A673 (cell line): ENCODE data around the gene PFN3. TPM values are rescaled to one million over a fixed set of nuclear protein-coding genes. Genes with fewer than 3 reads are reported as not detected.

Experiments used
- BruUV-seq: library from RNA; stranded (reverse); fragments of 400-500 nt; replicated peaks from 2 replicates; lab custom pipeline; 2021; lab: Mats Ljungman, UMichigan
- CTCF ChIA-PET: fragments of 300-600 bp; sonication (Branson Sonifier 250); formaldehyde crosslinking; loops from one replicate; lab custom pipeline; 2022; ENCODE audit warnings: antibody characterized with exemption; lab: Charles Lee
- POLR2A ChIA-PET: fragments of 300-600 bp; sonication (Branson Sonifier 250); formaldehyde crosslinking; loops from one replicate; lab custom pipeline; 2022; ENCODE audit warnings: antibody characterized with exemption; ENCODE audit not compliant: low non-redundant PET; lab: Charles Lee
- DNase-seq: peaks from one replicate; pipeline ENCODE4 v3.0.0-alpha.2; 2015; ENCODE audit warnings: low spot score
- H3K27ac ChIP-seq: fragments of 200-600 bp; sonication (generic); 2 replicates; pipeline ENCODE4 v1.5.1; 2016; ENCODE audit warnings: mixed run types, low read depth, mild to moderate bottlenecking, mixed read lengths, antibody characterized with exemption, low read length; ENCODE audit not compliant: poor library complexity, severe bottlenecking
- H3K27me3 ChIP-seq: fragments of 200-600 bp; sonication (generic); replicated peaks from 2 replicates; pipeline ENCODE4 v1.6.1; 2017; ENCODE audit warnings: mixed run types, low read depth, mild to moderate bottlenecking, mixed read lengths, antibody characterized with exemption, low read length; ENCODE audit not compliant: insufficient read depth, poor library complexity
- H3K36me3 ChIP-seq: fragments of 200-600 bp; sonication (generic); 2 replicates; pipeline ENCODE4 v1.6.1; 2016; ENCODE audit warnings: mixed run types, mild to moderate bottlenecking, mixed read lengths, antibody characterized with exemption, low read length; ENCODE audit not compliant: insufficient read depth, poor library complexity, severe bottlenecking
- H3K4me1 ChIP-seq: fragments of 200-600 bp; sonication (generic); 2 replicates; pipeline ENCODE4 v1.6.1; 2017; ENCODE audit warnings: mixed run types, mild to moderate bottlenecking, mixed read lengths, antibody characterized with exemption, low read length; ENCODE audit not compliant: insufficient read depth, poor library complexity, severe bottlenecking
- H3K4me3 ChIP-seq: fragments of 200-600 bp; sonication (generic); 2 replicates; pipeline ENCODE4 v1.5.1; 2016; ENCODE audit warnings: low read depth, mixed run types, mild to moderate bottlenecking, mixed read lengths, low read length; ENCODE audit not compliant: poor library complexity, severe bottlenecking
- H3K9me3 ChIP-seq: fragments of 200-600 bp; sonication (generic); 2 replicates; pipeline ENCODE4 v1.6.1; 2016; ENCODE audit warnings: mixed run types, low read depth, mild to moderate bottlenecking, mixed read lengths, antibody characterized with exemption, low read length; ENCODE audit not compliant: poor library complexity, severe bottlenecking
- CTCF ChIP-seq: fragments of 300-800, 200-600 bp; sonication (generic); conservative IDR thresholded peaks from 2 replicates; pipeline ENCODE4 v1.5.1; 2017; ENCODE audit warnings: low read depth, mild to moderate bottlenecking, antibody characterized with exemption, low read length, moderate library complexity, mixed read lengths
- EZH2 ChIP-seq: fragments of 200-600 bp; sonication (generic); IDR thresholded peaks from 2 replicates; pipeline ENCODE4 v1.6.1; 2017; ENCODE audit warnings: borderline replicate concordance, low read depth, mild to moderate bottlenecking, mixed read lengths, antibody characterized with exemption, low read length; ENCODE audit not compliant: poor library complexity, severe bottlenecking
- intact Hi-C: fragments of 100-400 bp; cut with micrococcal nuclease; formaldehyde crosslinking; loops from one replicate; pipeline ENCODE4 v1.10.0; 2022; ENCODE audit not compliant: unreplicated experiment
- total RNA-seq: library from RNA; stranded (reverse); gene quantifications from 2 replicates; pipeline ENCODE4 v1.2.3, GENCODE V29; 2021

Gene PFN3
- total RNA-seq, 1 experiment from 2014 or later, result not detected

DNA sequence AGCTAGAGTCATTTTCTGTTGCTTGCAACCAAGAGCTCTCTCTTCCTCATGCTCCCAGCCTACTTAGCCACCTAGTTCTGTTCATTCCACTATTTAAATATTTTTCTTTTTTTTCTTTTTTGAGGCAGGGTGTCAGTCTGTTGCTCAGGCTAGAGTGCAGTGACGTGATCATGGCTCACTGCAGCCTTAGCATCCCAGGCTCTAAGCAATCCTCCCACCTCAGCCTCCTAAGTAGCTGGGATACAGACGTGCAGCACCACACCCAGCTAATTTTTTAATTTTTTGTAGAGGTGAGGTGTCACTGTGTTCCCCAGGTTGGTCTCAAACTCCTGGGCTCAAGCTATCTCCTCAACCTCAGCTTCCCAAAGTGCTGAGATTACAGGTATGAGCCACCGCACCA, 14.0 kb upstream of the PFN3 start:
- Histone ChIP-seq H3K27me3 (no peaks in the 10 kb centered on the region), H3K27ac (no peak overlapping the region), H3K36me3 (no peaks in the 10 kb centered on the region), H3K4me3 (no peak overlapping the region), H3K4me1 (no peaks in the 10 kb centered on the region), H3K9me3 (no peaks in the 10 kb centered on the region)
- CTCF ChIA-PET, result interaction anchor here (0.6 kb wide), 1 partner anchor 183 kb away, joined by 3 read pairs; no protein-coding TSS in a partner anchor
- TF ChIP-seq EZH2 (no peak), CTCF (no peak)
- no peak for DNase-seq
- BruUV-seq, result no TSS peak
- POLR2A ChIA-PET, result no interaction called here
- intact Hi-C loops, result no loop called here

- Histone ChIP-seq H3K27me3 (no peaks in the 10 kb centered on the region), H3K36me3 (no peaks in the 10 kb centered on the region), H3K27ac (no peak overlapping the region), H3K4me1 (no peaks in the 10 kb centered on the region), H3K9me3 (no peaks in the 10 kb centered on the region), H3K4me3 (no peak overlapping the region)
- no TSS peak for BruUV-seq
- intact Hi-C loops, result no loop called here
- DNase-seq, result no peak
- no peak for TF ChIP-seq EZH2
- no peak for TF ChIP-seq CTCF
- ChIA-PET POLR2A (no interaction called here), CTCF (no interaction called here)
Measured at GRCh38 chr5:177412603-177413233, 12.3 kb upstream of the PFN3 start.

- DNase-seq, result no peak
- Histone ChIP-seq H3K4me3 (no peak overlapping the region), H3K27me3 (no peaks in the 10 kb centered on the region), H3K27ac (no peak overlapping the region), H3K36me3 (no peaks in the 10 kb centered on the region), H3K9me3 (no peaks in the 10 kb centered on the region), H3K4me1 (no peaks in the 10 kb centered on the region)
- TF ChIP-seq CTCF (no peak), EZH2 (no peak)
- intact Hi-C loops, result no loop called here
- ChIA-PET POLR2A (no interaction called here), CTCF (no interaction called here)
- BruUV-seq, result no TSS peak
Measured at GRCh38 chr5:177410575-177410974, 10.1 kb upstream of the PFN3 start.
